Measurements from ENCODE around the gene GPRC5C.

Gene GPRC5C

GRCh38 chr17:74453665-74454196, 21.8 kb downstream of the GPRC5C start:
- no peak for FAIRE-seq

GRCh38 chr17:74454197-74455024, 22.5 kb downstream of the GPRC5C start:
- no peak for FAIRE-seq

- no peak for FAIRE-seq
Observed at GRCh38 chr17:74455025-74455545, 23.2 kb downstream of the GPRC5C start.

GRCh38 chr17:74455821-74456220, 23.9 kb downstream of the GPRC5C start:
- no peak for FAIRE-seq

- no peak for FAIRE-seq
Observed at GRCh38 chr17:74457146-74457819, 25.4 kb downstream of the GPRC5C start.

- FAIRE-seq = no peak
Observed at GRCh38 chr17:74457820-74458166, 25.9 kb downstream of the GPRC5C start.

- FAIRE-seq = no peak
Observed at GRCh38 chr17:74458835-74459234, 26.9 kb downstream of the GPRC5C start.

- no peak for FAIRE-seq
Observed at GRCh38 chr17:74459622-74460021, 27.7 kb downstream of the GPRC5C start.

GRCh38 chr17:74460241-74460640, 28.4 kb downstream of the GPRC5C start:
- no peak for FAIRE-seq

- FAIRE-seq = no peak
Observed at GRCh38 chr17:74460996-74461395, 29.1 kb downstream of the GPRC5C start.

GRCh38 chr17:74461611-74462010, 29.7 kb downstream of the GPRC5C start:
- no peak for FAIRE-seq

- no peak for FAIRE-seq
Observed at GRCh38 chr17:74464730-74465377, 33.0 kb downstream of the GPRC5C start.

GRCh38 chr17:74465378-74466110, 33.7 kb downstream of the GPRC5C start:
- no peak for FAIRE-seq

- FAIRE-seq = no peak
Observed at GRCh38 chr17:74466111-74466827, 34.4 kb downstream of the GPRC5C start, which contains the start of gene CD300A. Gene CD300A (plus strand): TSS chr17:74466634. CDS start chr17:74466704, 70 bp downstream.

- FAIRE-seq = no peak
Observed at GRCh38 chr17:74466828-74467184, 34.9 kb downstream of the GPRC5C start.

- no peak for FAIRE-seq
Observed at GRCh38 chr17:74467221-74467951, 35.5 kb downstream of the GPRC5C start.

- no peak for FAIRE-seq
Observed at GRCh38 chr17:74471341-74471740, 39.5 kb downstream of the GPRC5C start.

GRCh38 chr17:74472890-74473289, 41.0 kb downstream of the GPRC5C start:
- no peak for FAIRE-seq

GRCh38 chr17:74473294-74473693, 41.4 kb downstream of the GPRC5C start:
- FAIRE-seq = no peak

GRCh38 chr17:74474043-74474792, 42.3 kb downstream of the GPRC5C start:
- FAIRE-seq = no peak
